Breast epithelium (tissue), 3 donors: ENCODE data around the gene DDX42.
A peak's percentile ranks its signal among the peaks of the same experiment; 100 is the strongest.

Experiments used
- POLR2A ChIP-seq: fragments of 450-650 bp; IDR thresholded peaks from one replicate; pipeline ENCODE4 v1.6.1; 2016; ENCODE audit warnings: antibody characterized with exemption, mild to moderate bottlenecking, moderate library complexity
- TF ChIP-seq, protein P1 (sequence below), 3 donors: fragments of 450-650 bp; IDR thresholded peaks; one replicate each; pipeline ENCODE4 v1.5.1; 2016 to 2017; ENCODE audit warnings: antibody characterized with exemption in 3 of 3, mild to moderate bottlenecking in 3 of 3, moderate library complexity in 3 of 3

DNA sequence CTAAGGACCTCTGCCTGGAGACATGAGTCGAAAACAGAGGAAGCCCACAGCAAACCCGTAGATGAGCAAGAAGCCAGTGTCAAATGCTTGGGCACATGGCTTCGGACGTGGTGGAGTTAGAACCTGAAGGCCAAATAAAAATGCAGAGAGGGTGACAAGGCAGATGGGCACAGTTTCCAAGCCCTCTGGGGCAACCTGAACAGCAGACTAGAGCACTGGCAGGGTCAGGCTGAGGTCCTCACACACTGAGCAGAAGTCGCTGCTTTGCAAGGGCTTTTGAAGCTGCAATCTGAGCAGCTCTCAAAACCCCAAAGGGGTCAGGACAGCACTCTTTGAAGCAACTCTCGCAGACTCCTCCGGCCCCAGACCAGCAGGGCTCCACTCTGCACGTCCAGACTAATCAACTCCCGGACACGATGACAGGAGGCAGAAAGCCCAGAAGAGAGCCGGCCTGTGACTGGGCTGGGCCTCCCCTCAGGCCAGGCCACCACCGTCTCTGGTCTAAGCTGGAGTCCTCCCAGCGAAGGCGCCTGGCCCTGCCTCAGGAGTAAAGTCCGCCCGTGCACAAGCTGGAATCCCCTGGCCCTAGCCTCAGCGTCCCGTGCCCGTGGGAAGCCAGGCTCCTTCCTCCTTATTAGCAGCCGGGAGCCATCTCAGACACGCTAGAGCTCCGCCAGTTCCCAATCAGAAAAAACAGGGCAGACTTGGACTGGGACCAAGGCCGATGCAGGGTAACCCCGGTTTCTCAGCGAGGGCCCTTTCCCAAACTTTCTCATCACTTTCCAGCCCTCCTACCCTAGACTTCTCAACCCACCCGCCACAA lies 67.6 kb downstream of the DDX42 start:
- TF ChIP-seq, protein P1, sequence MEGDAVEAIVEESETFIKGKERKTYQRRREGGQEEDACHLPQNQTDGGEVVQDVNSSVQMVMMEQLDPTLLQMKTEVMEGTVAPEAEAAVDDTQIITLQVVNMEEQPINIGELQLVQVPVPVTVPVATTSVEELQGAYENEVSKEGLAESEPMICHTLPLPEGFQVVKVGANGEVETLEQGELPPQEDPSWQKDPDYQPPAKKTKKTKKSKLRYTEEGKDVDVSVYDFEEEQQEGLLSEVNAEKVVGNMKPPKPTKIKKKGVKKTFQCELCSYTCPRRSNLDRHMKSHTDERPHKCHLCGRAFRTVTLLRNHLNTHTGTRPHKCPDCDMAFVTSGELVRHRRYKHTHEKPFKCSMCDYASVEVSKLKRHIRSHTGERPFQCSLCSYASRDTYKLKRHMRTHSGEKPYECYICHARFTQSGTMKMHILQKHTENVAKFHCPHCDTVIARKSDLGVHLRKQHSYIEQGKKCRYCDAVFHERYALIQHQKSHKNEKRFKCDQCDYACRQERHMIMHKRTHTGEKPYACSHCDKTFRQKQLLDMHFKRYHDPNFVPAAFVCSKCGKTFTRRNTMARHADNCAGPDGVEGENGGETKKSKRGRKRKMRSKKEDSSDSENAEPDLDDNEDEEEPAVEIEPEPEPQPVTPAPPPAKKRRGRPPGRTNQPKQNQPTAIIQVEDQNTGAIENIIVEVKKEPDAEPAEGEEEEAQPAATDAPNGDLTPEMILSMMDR (IDR thresholded peaks at IDR 0.05) = peak in 1 of 3 donors; percentile 11
- no peak for TF ChIP-seq POLR2A
